ENCODE data around the gene TRPT1.

DNA sequence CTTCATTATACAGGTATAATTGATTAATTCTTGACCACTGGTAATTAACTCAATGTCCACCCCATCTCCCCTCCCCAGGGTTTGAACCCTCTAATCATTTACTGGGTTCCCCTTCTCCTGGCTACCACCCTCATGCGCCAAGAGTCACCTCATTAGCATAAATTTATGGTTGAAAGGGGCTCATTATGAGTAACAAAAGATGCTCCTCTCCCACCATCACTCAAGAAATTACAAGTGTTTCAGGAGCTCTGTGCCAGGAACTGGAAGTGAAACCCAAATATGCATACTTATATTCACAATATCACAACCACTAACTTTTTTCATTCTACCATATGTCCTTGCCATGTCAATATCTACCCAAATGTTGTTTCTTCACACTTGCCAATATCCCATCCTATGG lies 47.8 kb downstream of the TRPT1 start:
- TF ChIP-seq POLR2A (IDR thresholded peaks at IDR 0.05), result no peak
- TF ChIP-seq, protein P1, sequence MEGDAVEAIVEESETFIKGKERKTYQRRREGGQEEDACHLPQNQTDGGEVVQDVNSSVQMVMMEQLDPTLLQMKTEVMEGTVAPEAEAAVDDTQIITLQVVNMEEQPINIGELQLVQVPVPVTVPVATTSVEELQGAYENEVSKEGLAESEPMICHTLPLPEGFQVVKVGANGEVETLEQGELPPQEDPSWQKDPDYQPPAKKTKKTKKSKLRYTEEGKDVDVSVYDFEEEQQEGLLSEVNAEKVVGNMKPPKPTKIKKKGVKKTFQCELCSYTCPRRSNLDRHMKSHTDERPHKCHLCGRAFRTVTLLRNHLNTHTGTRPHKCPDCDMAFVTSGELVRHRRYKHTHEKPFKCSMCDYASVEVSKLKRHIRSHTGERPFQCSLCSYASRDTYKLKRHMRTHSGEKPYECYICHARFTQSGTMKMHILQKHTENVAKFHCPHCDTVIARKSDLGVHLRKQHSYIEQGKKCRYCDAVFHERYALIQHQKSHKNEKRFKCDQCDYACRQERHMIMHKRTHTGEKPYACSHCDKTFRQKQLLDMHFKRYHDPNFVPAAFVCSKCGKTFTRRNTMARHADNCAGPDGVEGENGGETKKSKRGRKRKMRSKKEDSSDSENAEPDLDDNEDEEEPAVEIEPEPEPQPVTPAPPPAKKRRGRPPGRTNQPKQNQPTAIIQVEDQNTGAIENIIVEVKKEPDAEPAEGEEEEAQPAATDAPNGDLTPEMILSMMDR (IDR thresholded peaks at IDR 0.05), result no peak

All from testis (tissue), 2 donors.